ENCODE measurements around the gene USP22.
A peak's percentile ranks its signal among the peaks of the same experiment; 100 is the strongest.

The USP22 gene

GRCh38 chr17:21037117-21037803 lies 5.6 kb downstream of the USP22 start:
- no peaks in the 10 kb centered on the region for H3K36me3 ChIP-seq (ENCODE audit: insufficient read depth)
- peaks cover 99% of the 10 kb centered on the region for H3K79me2 ChIP-seq (ENCODE audit: insufficient read depth, low read depth)
- H3K27ac ChIP-seq = no peak overlapping the region
- no peaks in the 10 kb centered on the region for H3K27me3 ChIP-seq (ENCODE audit: insufficient read depth, low read depth)
- H3K9ac ChIP-seq = no peak overlapping the region
- peaks cover 78% of the 10 kb centered on the region for H3K4me1 ChIP-seq (ENCODE audit: low read depth, poor library complexity, severe bottlenecking)
- no peak overlapping the region for H3K4me3 ChIP-seq (IDR thresholded peaks at IDR 0.05; ENCODE audit: insufficient read depth, low read depth, low read length)
- TF ChIP-seq CTCF (conservative IDR thresholded peaks at IDR 0.05; ENCODE audit: low read depth, low read length) = no peak
- H3K4me2 ChIP-seq = 0 out of 2 replicates have a peak overlapping the region, but pooled peaks have one; percentile 13
- H2AFZ ChIP-seq (ENCODE audit: low read depth) = no peak overlapping the region
- peaks cover 18% of the 10 kb centered on the region; the same call in 1 of the 2 replicates for H4K20me1 ChIP-seq (ENCODE audit: insufficient read depth)

- H3K9ac ChIP-seq = no peak overlapping the region
- H4K20me1 ChIP-seq (ENCODE audit: insufficient read depth) = peaks cover 25% of the 10 kb centered on the region; the same call in 1 of the 2 replicates
- no peaks in the 10 kb centered on the region for H3K36me3 ChIP-seq (ENCODE audit: insufficient read depth)
- no peak overlapping the region for H3K27ac ChIP-seq
- H3K4me3 ChIP-seq (IDR thresholded peaks at IDR 0.05; ENCODE audit: insufficient read depth, low read depth, low read length) = no peak overlapping the region
- H3K4me2 ChIP-seq = peak overlapping the region; percentile 11; the same call in 1 of the 2 replicates
- H3K4me1 ChIP-seq (ENCODE audit: low read depth, poor library complexity, severe bottlenecking) = peaks cover 84% of the 10 kb centered on the region
- H3K27me3 ChIP-seq (ENCODE audit: insufficient read depth, low read depth) = no peaks in the 10 kb centered on the region
- H2AFZ ChIP-seq (ENCODE audit: low read depth) = no peak overlapping the region
- TF ChIP-seq CTCF (conservative IDR thresholded peaks at IDR 0.05; ENCODE audit: low read depth, low read length) = no peak
- peaks cover 100% of the 10 kb centered on the region for H3K79me2 ChIP-seq (ENCODE audit: insufficient read depth, low read depth)
These were observed 6.4 kb downstream of the USP22 start for GRCh38 chr17:21036361-21036881.

GRCh38 chr17:21035406-21035805 lies 7.4 kb downstream of the USP22 start:
- no peak for TF ChIP-seq CTCF (conservative IDR thresholded peaks at IDR 0.05; ENCODE audit: low read depth, low read length)
- Histone ChIP-seq H4K20me1 (ENCODE audit: insufficient read depth) (peaks cover 25% of the 10 kb centered on the region; the same call in 1 of the 2 replicates), H3K4me2 (peak overlapping the region; percentile 84), H3K36me3 (ENCODE audit: insufficient read depth) (no peaks in the 10 kb centered on the region), H3K27ac (peak overlapping the region; percentile 72), H3K79me2 (ENCODE audit: insufficient read depth, low read depth) (peaks cover 100% of the 10 kb centered on the region), H3K9ac (peak overlapping the region; percentile 23; the same call in 1 of the 2 replicates), H3K4me3 (IDR thresholded peaks at IDR 0.05; ENCODE audit: insufficient read depth, low read depth, low read length) (no peak overlapping the region), H2AFZ (ENCODE audit: low read depth) (no peak overlapping the region), H3K27me3 (ENCODE audit: insufficient read depth, low read depth) (no peaks in the 10 kb centered on the region), H3K4me1 (ENCODE audit: low read depth, poor library complexity, severe bottlenecking) (peaks cover 89% of the 10 kb centered on the region)

- TF ChIP-seq CTCF (conservative IDR thresholded peaks at IDR 0.05; ENCODE audit: low read depth, low read length) = no peak
- Histone ChIP-seq H3K4me3 (IDR thresholded peaks at IDR 0.05; ENCODE audit: insufficient read depth, low read depth, low read length) (no peak overlapping the region), H3K27ac (peak overlapping the region; percentile 72), H3K27me3 (ENCODE audit: insufficient read depth, low read depth) (no peaks in the 10 kb centered on the region), H2AFZ (ENCODE audit: low read depth) (no peak overlapping the region), H3K4me2 (peak overlapping the region; percentile 84), H3K36me3 (ENCODE audit: insufficient read depth) (no peaks in the 10 kb centered on the region), H3K4me1 (ENCODE audit: low read depth, poor library complexity, severe bottlenecking) (peaks cover 87% of the 10 kb centered on the region), H3K79me2 (ENCODE audit: insufficient read depth, low read depth) (peaks cover 100% of the 10 kb centered on the region), H4K20me1 (ENCODE audit: insufficient read depth) (peaks cover 26% of the 10 kb centered on the region; the same call in 1 of the 2 replicates), H3K9ac (peak overlapping the region; percentile 23; the same call in 1 of the 2 replicates)
These were observed 8.2 kb downstream of the USP22 start for GRCh38 chr17:21034340-21035235.

All from KMS-11 (cell line).